GM12801 (cell line): Measurements from ENCODE around the gene VWA3B.

Source experiments
- TF ChIP-seq, protein P1 (sequence below): IDR thresholded peaks from one replicate; pipeline ENCODE4 v1.5.1; 2011; ENCODE audit warnings: control low read depth; ENCODE audit not compliant: insufficient read length; ENCODE audit errors: extremely low read depth

Gene VWA3B

DNA sequence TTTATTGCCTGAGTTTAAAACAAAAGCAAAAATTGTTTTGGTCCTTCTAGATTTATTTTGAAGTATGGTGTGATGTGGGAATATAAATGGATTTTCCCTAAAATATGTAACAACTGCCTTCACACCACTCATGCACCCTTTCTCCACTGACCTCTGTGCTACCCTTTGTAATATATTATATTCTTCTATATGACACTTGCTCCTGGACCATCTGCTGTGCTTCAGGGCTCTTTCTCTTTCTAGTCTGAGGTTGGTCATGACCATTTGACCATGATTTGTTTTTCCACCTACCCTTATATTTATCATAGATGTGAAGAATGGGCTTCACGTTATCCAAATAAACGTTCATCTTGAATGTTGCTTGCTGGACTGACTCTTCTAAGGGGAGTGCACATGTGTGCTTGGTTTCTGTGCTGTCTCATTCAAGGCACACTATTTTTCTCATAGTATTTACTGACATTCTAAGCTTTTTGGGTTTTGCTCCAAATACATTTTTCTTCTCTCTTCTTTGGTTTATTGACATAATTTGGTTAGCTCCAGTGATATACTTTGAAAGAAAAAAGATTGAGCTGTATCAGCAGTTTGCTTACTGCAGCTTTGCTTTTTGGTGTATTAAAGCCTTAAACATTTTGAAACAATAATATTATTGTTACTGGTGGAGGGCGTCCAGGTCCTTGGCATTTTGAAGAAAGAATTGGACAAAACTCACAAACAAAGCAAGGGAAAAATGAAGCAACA lies 61.8 kb downstream of the VWA3B start:
- TF ChIP-seq, protein P1, sequence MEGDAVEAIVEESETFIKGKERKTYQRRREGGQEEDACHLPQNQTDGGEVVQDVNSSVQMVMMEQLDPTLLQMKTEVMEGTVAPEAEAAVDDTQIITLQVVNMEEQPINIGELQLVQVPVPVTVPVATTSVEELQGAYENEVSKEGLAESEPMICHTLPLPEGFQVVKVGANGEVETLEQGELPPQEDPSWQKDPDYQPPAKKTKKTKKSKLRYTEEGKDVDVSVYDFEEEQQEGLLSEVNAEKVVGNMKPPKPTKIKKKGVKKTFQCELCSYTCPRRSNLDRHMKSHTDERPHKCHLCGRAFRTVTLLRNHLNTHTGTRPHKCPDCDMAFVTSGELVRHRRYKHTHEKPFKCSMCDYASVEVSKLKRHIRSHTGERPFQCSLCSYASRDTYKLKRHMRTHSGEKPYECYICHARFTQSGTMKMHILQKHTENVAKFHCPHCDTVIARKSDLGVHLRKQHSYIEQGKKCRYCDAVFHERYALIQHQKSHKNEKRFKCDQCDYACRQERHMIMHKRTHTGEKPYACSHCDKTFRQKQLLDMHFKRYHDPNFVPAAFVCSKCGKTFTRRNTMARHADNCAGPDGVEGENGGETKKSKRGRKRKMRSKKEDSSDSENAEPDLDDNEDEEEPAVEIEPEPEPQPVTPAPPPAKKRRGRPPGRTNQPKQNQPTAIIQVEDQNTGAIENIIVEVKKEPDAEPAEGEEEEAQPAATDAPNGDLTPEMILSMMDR: no peak

DNA sequence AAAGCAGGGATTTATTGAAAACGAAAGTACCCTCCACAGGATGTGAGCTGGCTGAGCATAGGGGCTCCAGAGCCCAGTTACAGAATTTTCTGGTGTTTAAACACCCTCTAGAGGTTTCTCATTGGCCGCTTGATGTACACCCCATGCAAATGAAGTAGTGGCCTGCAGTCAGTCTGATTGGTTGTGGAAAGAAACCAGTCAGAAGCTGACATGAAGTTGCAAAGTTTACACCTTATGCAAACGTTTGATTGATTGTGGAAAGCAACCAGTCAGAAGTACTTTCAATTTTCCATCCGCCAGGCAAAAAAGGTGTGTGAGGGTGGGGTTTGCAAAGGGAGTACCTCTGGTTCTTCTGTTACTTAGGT lies 62.3 kb downstream of the VWA3B start:
- TF ChIP-seq, protein P1: no peak

DNA sequence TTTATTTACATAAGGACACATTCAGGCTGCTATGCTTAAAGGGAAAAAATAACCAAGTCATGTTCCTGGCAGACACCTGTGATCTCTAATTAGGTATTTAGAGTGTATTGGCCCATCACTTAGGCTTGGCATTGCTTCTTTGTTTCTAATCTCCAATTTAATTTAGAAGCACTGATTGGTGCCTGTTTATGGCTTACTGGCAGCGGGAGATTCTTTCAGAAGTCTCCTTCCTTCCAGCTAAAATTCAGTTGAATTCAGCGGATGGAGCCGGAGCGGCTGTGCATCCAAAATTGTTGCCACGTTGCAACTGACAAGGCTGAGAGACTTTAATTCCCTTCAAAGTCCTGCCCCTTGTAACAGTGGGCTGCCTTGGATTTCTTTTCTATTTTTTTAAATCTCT lies 66.5 kb downstream of the VWA3B start:
- TF ChIP-seq, protein P1: no peak

DNA sequence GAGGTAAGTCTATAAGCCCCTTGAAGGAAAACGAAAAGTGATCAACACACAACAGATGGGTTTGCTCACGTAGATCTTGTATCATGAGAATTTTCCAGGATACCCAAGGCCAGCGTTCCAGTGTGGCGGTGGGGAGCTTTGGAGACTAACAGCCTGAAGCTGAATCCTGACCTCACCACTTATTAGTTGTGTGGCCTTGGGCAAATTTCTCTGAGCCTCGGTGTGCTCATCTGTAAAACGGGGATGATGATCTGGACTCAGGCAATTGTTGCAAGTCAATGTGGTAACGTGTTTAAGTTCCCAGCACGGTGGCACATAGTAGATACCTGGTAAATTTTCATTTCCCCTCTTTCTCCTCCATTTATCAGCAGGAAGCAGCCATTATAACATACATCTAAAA lies 68.3 kb downstream of the VWA3B start:
- TF ChIP-seq, protein P1: no peak

DNA sequence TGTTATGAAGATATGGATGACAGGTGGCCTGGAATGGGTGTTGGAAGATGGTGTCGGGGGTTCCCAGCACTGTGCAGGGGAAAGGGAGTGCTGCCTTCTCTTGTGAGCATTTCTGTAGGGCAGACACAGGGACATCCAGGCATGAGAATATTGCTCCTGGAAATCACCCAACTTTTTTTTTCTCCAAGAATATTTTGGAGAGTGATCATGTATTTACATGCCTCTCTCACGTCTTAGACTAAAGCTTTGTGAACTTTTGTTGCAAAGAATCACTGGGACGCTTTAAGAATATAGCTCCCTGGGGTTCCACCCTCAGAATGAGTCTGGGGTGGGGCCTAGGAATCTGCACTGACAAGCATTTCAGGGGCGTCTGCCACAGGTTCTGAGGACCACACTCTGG lies 68.7 kb downstream of the VWA3B start:
- TF ChIP-seq, protein P1: no peak

DNA sequence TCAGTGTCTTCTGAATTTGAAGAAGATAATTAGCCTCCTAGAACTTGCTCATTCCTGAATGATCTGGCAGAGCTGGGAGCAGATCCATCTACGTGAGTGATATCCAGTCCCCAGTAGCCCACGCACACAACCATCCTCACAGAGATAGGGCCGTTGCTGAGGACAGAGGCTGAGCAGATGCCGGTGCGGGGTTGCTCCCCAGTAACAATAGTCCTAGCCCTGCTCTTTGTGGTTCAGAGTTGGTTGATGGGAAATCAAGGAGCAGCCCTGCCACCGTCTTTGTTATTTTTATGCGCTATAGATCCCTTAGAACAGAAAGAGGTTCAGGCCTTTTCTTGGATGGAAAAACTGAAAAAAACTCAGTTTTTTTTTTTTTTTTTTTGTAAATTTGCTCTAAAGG lies 69.3 kb downstream of the VWA3B start:
- TF ChIP-seq, protein P1: no peak

DNA sequence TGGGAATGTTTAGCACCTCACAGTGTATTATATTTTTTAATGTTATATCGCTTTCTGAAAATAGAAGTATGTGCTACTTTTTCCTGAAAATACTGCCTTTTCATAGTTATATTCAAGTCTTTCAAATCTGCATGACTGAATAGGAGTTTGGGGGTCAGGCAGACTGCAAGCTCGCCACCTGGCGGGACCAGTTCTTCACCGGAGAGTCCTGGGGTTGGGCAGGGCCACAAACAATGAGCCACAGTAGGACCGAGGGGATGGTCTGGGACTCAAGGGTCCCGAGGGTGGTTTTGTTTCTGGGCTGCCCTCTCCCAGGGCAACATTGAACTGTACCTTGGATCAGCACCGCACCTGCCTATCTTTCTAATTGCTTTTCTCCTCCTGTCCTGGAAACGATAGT lies 70.6 kb downstream of the VWA3B start:
- TF ChIP-seq, protein P1: no peak

DNA sequence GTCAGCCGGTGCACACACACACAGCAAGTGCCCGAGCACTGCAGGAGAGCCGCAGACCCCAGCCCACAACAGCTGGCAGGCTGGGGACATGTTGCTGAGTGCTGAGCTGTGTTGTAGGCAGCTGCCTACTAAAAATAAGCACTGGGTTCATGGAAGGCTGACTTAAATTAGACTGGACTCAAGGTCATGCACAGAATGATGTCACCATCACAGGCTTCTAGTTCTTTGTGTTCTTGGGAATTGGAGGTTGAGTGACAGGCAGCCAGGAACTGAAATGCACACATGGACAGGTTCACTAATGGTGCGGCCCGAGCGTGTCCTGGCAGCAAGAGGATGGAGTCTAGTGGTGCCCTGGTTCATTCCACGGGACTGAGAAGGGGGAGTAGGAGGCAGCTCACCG lies 71.3 kb downstream of the VWA3B start:
- TF ChIP-seq, protein P1: no peak
